GM21526 (cell line): ENCODE measurements around the gene GPHN.

Experiments
- ATAC-seq: cut with Tn5 transposase; IDR thresholded peaks from one replicate; pipeline ENCODE4 v1.9.1; 2021; ENCODE audit warnings: moderate library complexity; ENCODE audit not compliant: unreplicated experiment, low FRiP score

GPHN gene

DNA sequence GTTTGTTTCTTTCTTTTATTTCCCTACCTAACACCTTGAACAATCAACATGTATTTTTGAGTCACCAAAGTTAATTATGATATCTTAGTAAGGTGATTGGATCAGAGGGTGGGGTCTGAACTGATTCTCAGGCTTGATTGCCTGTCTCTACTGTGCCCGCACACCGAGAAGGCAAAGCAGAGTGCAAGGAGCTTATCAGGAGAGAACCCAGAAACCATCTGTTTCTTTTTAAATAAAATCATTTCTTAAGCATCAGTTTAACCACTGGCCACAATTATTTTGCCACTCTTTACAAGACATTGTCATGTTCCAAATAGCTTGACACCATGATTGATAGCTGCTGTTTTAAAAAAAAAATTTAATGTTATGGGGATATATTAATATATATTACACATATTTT, 684.4 kb downstream of the GPHN start:
- ATAC-seq = no peak

DNA sequence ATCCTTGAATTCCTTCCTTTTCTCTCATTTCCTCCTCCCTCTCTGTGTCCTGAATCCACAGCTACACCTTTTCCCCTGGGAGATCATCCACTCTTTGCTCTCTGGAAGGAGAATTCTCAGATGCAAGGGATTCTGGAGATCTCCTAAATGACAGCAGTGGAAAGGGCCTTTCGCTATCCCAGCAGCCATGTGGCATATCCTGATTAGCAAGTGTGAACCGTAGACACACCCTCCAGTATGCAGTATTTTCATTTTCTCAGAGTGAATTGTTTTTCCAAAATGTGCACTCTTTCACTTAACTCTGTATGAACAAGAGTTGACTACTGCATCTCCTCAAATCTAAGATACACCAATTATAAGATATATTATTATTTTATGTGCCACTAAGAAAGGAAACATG, 687.3 kb downstream of the GPHN start:
- ATAC-seq = no peak

DNA sequence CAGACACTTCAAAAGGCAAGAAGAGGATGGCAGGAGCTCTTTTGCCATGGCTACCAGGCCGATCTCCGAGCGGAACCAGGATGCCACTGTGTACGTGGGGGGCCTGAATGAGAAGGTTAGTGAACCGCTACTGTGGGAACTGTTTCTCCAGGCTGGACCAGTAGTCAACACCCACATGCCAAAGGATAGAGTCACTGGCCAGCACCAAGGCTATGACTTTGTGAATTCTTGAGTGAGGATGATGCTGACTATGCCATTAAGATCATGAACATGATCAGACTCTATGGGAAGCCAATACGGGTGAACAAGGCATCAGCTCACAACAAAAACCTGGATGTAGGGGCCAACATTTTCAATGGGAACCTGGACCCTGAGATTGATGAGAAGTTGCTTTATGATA, 691.1 kb downstream of the GPHN start:
- no peak for ATAC-seq

DNA sequence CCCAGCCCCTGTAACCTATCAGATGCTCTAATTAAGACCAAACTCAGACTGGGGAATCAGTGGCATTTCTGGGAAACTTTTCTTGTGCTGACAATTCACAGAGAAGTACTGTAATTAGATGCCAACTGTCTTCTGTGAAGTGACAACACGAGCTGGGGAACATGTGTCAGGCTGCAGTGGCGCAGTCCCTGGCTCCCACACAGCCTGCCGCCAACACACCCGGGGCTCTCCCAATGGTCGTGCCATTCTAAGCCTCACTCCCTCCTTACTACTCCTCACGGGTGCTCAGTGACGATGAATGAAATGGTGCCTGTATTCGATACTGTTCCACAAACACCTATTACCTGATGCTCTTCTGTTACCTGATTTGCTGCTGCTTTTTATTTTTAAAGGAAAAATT, 699.9 kb downstream of the GPHN start:
- no peak for ATAC-seq

DNA sequence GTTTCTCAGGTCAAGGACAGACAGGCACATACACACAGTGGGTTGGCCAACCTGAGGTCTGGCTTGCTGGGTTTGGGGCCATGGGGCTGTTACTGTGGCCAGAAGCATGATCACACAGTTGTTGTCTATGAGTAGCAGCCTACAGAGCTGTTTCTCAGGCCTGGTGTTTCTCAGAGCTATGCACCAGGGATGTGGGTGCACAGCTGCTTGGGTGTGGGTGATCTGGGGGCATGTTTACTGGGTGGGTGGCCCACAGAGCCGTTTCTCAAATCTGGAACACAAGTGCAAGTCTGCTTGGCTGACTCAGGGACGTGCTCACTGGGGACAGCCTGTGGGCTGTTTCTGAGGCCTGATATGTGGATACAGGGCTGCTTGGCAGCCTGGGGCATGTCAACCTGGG, 710.2 kb downstream of the GPHN start:
- ATAC-seq = no peak

DNA sequence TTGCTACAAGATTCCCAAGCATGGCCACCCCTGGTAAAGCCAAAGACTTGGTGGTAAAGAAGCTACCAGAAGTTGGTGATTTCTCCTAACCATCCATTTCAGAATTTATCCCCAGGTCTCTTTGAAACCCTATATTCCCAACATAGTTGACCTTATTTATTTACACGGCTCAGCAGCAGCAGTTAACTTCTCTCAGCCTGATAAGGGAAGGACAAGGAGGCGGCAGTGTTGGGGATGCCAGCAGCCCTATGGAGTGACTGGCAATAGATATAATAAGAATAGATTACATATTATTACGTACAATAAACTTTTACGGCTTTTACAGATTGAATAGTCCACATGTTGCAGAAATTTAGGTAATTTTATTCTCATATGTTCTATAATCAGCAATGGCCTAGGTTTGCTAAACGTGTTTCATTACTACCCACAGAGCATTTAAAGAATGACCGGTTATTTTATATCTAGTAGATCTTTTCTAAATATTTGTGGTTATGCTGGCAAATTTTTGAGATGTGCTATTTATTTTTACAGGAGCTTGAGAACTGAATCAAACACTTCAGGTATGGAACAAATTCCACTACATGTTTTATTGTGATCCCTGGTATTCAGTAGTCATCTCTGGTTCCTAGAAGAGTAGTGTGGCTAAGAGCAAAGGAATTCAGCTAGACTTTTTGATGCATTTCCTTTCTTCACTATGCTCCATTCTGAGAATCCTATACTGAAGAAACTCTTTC, 713.5 kb downstream of the GPHN start:
- no peak for ATAC-seq

DNA sequence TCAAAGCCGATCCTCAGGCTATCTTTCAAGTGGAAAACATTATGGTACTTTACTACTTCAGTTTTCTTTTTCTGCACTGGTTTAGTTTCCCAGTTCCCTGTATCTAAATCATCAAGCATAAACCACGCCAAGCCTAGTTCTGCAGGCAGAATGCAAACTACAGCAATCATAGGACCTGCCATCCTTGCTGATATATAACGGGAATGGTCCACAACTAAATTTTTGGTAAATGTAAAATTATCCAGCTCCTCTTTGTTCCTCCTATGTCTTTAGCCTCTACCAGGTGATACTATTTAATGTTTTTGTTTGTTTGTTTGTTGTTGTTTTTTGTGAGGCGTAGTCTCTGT, 714.0 kb downstream of the GPHN start:
- ATAC-seq = no peak

DNA sequence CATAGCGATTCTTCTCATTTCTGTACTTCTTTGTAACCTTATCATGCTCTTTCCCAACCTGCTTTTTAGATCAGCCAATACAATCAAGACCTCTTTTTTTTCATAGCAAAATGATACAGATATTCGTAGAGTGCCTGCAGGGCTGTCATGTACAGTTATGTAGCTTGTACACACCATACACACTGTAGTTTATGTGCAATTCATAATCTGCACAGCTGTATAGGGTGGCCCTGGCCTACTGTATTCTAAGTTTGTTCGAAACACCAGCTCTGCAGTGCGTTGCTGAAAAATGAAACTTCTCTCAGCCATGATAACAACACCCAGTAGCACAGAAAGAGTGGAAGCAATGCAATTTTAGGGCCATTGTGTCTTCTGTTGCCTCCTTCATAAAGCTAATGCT, 717.6 kb downstream of the GPHN start:
- ATAC-seq = no peak

DNA sequence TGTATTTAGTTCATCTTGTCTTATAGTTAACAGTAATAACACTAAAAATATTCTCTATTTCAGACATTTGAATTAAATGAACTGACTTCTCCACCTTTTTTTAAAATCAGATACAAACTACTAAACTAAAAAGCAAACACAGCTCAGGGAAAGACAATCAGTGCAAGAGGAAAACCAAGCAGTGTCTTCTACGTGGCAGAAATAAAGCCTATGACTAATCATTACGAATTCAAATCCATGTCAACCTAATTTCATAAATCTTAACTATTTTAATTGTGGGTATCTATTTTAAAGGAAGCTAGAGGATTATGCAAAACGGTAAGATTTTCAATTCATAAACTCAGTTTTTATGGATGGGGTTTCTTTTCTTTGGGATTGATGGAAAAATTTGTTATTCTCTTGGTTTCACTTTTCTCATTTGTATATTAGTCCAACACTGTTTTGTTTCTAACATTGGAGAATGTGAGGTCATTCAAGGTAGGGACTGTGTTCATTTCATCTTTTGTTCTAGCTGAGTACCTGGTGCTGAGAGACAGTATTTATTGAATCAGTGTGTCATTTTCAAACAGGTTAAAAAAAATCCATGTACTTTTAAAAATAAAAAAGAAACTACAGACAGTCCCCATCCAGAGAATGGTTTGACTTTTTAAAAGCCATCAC, 720.5 kb downstream of the GPHN start:
- no peak for ATAC-seq
